Raji (cell line): ENCODE measurements around the gene DDN.

ENCODE experiments used
- POLR2A ChIP-seq: IDR thresholded peaks from 2 replicates; pipeline ENCODE4 v1.6.1; 2011; ENCODE audit warnings: low read depth, low read length, control low read depth; ENCODE audit not compliant: insufficient read depth

The DDN gene

GRCh38 chr12:48982397-48983080 is 16.6 kb downstream of the DDN start:
- no peak for TF ChIP-seq POLR2A

- no peak for TF ChIP-seq POLR2A
Measured at GRCh38 chr12:48981757-48982157, 17.4 kb downstream of the DDN start.

DNA sequence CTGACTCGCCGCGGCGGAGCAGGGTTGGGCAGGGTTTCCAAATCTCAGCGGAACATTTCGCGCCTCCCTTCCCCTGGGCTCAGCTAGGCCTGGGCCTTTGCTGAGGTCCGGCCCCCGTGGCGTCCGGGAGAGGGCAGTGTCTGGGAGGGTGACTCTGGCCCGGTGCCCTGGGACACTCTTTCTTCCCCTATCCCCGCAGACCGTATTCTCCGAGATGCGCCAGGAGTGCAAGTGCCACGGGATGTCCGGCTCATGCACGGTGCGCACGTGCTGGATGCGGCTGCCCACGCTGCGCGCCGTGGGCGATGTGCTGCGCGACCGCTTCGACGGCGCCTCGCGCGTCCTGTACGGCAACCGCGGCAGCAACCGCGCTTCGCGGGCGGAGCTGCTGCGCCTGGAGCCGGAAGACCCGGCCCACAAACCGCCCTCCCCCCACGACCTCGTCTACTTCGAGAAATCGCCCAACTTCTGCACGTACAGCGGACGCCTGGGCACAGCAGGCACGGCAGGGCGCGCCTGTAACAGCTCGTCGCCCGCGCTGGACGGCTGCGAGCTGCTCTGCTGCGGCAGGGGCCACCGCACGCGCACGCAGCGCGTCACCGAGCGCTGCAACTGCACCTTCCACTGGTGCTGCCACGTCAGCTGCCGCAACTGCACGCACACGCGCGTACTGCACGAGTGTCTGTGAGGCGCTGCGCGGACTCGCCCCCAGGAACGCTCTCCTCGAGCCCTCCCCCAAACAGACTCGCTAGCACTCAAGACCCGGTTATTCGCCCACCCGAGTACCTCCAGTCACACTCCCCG is 18.0 kb downstream of the DDN start:
- no peak for TF ChIP-seq POLR2A

DNA sequence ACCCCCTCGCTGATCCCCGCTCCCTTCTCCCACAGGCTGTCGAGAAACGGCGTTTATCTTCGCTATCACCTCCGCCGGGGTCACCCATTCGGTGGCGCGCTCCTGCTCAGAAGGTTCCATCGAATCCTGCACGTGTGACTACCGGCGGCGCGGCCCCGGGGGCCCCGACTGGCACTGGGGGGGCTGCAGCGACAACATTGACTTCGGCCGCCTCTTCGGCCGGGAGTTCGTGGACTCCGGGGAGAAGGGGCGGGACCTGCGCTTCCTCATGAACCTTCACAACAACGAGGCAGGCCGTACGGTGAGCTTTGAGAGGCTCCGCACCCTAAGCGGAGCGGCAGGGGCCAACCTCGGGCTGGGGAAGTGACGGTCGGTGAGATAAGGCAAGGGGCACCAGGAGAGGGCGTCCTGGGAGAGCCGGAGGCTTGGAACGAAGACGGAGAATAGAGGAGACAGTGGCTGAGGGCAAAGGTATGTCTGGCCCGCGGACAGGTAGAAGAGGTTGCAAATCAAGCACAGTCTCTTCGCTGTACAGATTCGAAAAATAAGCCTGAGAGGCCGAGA is 18.7 kb downstream of the DDN start:
- TF ChIP-seq POLR2A = no peak

DNA sequence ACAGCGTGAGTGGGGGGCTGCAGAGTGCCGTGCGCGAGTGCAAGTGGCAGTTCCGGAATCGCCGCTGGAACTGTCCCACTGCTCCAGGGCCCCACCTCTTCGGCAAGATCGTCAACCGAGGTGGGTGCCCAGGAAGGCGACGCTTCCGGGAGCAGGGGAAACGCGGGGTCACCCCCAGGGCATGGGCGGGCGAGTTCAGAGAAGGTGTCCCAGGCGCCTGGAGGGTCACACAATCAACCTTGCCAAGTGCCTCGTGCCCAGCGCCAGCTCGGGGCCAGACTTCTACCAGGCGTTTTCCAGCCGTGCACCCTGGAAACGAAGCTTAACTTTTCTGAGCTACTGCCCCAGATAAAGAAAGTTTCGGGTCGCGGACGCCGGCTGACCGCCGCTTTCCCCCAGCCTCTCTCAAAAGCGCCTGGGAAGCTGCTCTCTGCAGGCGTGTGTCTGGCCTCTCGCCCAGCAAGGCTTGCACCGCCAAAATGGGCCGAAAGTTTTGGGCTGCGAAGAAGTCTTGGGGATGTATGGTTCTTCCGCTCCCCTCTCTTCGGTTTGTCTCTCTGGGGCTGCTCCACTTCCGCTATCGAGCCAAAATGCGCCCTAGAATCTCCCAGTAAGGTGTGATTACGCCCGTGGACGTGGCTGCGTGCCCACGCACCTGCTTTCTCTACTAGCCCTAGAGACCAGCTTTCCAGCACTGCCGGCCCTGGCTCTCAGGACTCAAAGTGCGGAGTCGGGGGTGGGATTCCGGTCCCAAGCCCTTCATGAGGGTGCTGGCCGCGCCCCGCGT is 19.4 kb downstream of the DDN start:
- no peak for TF ChIP-seq POLR2A

DNA sequence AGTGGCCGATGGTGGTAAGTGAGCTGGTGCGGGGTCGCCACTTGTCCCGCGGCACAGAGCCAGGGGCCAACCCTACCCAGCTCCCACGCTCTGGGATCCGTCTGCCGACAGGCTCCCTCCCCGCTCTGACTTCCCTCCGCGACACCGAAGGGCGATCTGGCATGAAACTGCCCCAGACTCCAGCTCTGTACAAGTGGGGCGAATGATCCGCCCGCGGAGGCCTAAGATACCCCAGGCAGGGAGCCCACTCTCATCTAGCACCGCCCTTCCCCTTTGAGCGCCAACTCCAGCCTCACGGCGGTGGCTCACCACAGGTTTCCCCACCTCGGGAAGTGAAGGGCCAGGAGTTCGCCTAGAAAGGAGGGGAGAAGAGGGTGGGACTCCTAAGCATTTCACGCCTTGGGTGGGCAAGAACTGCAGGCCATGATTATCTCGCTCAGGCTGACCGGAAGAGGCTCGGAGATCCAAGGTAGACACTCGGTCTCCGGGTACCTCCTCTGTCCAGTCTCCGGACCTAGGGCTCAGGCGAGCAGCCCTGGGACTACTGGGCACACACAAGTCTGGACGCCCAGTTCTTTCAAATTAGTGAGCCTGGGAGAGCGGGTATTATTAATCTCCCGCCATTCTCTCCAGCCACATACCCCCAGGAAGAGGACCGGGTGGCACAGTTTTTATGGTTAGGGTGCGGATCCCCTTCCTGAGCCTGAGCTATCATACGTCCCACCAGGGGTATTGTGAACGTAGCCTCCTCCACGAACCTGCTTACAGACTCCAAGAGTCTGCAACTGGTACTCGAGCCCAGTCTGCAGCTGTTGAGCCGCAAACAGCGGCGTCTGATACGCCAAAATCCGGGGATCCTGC is 20.2 kb downstream of the DDN start:
- TF ChIP-seq POLR2A = no peak

- TF ChIP-seq POLR2A = no peak
Measured at GRCh38 chr12:48978291-48978740, 20.9 kb downstream of the DDN start, which contains the start of gene WNT1. WNT1 (plus strand) TSS chr12:48978322; CDS start chr12:48978651, 329 bp downstream.

GRCh38 chr12:48977290-48978281 is 21.6 kb downstream of the DDN start:
- TF ChIP-seq POLR2A = no peak

DNA sequence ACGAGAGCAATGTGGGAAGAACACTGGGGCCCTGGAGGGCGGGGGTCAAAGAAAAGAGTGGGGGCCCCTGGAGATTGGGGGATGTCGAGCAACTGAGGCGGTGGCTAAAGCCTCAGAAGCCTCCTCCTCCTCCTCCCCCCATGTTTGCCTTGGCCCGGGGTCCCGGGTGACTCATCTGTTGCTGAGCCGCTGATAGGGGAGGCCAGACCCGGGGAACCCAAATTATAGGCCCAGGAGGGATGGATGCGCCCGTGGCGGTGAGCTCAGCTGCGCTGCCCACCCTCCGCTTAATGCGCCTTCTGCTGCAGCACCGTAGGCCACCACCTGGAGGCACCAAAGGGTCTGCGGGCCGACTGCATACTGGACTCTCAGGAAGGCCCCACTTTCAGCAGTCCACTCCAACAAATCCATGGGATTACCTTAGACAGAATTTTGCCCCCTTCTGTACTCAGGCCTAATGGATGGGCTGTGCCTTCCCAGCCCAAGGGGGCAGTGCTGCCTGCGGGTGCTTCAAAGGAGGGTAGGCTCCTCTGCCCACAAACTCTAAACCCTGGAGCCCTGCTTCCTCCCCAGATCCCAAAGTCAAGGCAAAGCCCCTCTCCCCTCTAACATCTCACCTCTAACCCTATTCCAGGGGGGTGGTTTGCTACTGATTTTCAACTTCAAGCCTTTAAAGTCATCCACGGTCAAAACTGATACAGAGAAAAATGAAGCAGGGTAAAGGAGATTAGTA is 25.1 kb downstream of the DDN start:
- TF ChIP-seq POLR2A = no peak

DNA sequence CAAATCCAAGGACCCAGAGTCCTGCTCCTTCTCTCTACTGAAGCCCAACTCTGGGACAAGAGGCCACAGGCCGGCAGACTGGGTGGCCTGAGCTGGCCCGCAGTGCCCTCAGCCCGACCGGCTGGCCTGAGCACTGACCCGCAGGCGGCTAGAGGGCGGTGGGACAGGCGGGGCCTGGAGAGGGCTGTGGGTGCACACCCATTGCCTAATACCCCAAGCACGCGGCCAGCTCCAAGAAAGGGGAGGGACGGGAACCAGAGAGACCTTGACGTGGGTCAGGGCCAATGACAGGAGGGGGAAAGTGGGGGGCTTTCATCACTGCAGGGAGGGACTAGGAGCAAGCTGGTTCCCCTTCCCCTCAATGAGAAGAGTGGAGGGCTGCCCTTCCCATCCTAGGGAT is 25.6 kb downstream of the DDN start:
- TF ChIP-seq POLR2A = no peak

- no peak for TF ChIP-seq POLR2A
Measured at GRCh38 chr12:48972952-48973483, 26.2 kb downstream of the DDN start.
